Fibroblast of lung (primary cell): ENCODE data around the gene SIK3.

Experiments
- EZH2 ChIP-seq: IDR thresholded peaks from 2 replicates; pipeline ENCODE4 v1.5.1; 2012; ENCODE audit warnings: low read length, control low read depth, mild to moderate bottlenecking; ENCODE audit errors: missing control alignments
- TF ChIP-seq, protein P1 (sequence below), 2 donors: IDR thresholded peaks in 1 of 2; conservative IDR thresholded peaks in 1 of 2; 1 replicate in 1 of 2; 2 replicates in 1 of 2; pipeline ENCODE4 v1.5.1; 2011 to 2012; ENCODE audit warnings: low read length in 2 of 2, control low read depth in 1 of 2, inconsistent platforms in 1 of 2, low read depth in 1 of 2, mild to moderate bottlenecking in 1 of 2

- TF ChIP-seq, protein P1, sequence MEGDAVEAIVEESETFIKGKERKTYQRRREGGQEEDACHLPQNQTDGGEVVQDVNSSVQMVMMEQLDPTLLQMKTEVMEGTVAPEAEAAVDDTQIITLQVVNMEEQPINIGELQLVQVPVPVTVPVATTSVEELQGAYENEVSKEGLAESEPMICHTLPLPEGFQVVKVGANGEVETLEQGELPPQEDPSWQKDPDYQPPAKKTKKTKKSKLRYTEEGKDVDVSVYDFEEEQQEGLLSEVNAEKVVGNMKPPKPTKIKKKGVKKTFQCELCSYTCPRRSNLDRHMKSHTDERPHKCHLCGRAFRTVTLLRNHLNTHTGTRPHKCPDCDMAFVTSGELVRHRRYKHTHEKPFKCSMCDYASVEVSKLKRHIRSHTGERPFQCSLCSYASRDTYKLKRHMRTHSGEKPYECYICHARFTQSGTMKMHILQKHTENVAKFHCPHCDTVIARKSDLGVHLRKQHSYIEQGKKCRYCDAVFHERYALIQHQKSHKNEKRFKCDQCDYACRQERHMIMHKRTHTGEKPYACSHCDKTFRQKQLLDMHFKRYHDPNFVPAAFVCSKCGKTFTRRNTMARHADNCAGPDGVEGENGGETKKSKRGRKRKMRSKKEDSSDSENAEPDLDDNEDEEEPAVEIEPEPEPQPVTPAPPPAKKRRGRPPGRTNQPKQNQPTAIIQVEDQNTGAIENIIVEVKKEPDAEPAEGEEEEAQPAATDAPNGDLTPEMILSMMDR (conservative IDR thresholded peaks at IDR 0.05 in 1 of 2, IDR thresholded peaks at IDR 0.05 in 1 of 2; ENCODE audit: low read depth in 1 of 2, low read length in 2 of 2): no peak
- no peak for TF ChIP-seq EZH2
These were observed 169.4 kb downstream of the SIK3 start for GRCh38 chr11:116928845-116929244.
